HEK293T (cell line): Measurements from ENCODE around the gene CHSY3.

Experiments
- BHLHE40 ChIP-seq: fragments of 450-650 bp; IDR thresholded peaks from 2 replicates; pipeline ENCODE4 v1.6.1; 2016; ENCODE audit warnings: mild to moderate bottlenecking, moderate library complexity, borderline replicate concordance
- ELF4 ChIP-seq: fragments of 450-650 bp; IDR thresholded peaks from 2 replicates; pipeline ENCODE4 v1.6.1; 2017; ENCODE audit warnings: antibody characterized with exemption
- FOXK2 ChIP-seq: fragments of 450-650 bp; IDR thresholded peaks from 2 replicates; pipeline ENCODE4 v1.6.1; 2016; ENCODE audit warnings: mild to moderate bottlenecking
- FOXM1 ChIP-seq: fragments of 450-650 bp; IDR thresholded peaks from 2 replicates; pipeline ENCODE4 v1.6.1; 2017; ENCODE audit warnings: mild to moderate bottlenecking, borderline replicate concordance
- L3MBTL2 ChIP-seq: fragments of 450-650 bp; conservative IDR thresholded peaks from 2 replicates; pipeline ENCODE4 v1.6.1; 2016; ENCODE audit warnings: mild to moderate bottlenecking
- TF ChIP-seq, protein P1 (sequence below): fragments of 450-650 bp; IDR thresholded peaks from 2 replicates; pipeline ENCODE4 v1.6.1; 2016

DNA sequence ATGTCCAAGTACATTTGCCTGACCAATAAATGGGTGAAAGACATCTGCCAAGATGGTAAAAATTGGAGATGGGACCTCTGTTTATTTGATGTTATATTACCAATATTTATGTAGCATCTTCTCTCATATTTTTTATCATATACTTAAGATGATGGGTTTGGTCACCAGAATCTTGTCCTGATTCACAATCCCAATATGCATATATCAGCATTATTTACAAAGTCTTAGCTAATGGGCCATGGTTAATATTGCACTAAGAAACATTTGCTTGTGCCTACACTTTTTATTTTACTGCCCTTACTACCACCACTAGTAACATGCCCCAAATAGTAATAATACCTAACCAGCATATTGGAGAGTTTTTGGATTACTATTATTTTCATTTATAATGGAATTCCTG lies 116.7 kb downstream of the CHSY3 start:
- TF ChIP-seq ELF4 (no peak), FOXM1 (no peak), BHLHE40 (no peak), FOXK2 (no peak), L3MBTL2 (no peak)
- TF ChIP-seq, protein P1, sequence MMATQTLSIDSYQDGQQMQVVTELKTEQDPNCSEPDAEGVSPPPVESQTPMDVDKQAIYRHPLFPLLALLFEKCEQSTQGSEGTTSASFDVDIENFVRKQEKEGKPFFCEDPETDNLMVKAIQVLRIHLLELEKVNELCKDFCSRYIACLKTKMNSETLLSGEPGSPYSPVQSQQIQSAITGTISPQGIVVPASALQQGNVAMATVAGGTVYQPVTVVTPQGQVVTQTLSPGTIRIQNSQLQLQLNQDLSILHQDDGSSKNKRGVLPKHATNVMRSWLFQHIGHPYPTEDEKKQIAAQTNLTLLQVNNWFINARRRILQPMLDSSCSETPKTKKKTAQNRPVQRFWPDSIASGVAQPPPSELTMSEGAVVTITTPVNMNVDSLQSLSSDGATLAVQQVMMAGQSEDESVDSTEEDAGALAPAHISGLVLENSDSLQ = no peak
